GM21447 (cell line): Measurements from ENCODE around the gene PPM1H.
"Not testable (repeated sequence)": the region's sequence is repeated elsewhere in the genome, so short reads cannot be mapped to it uniquely, and the experiment has no call there.

Source experiments
- ATAC-seq: cut with Tn5 transposase; IDR thresholded peaks from one replicate; pipeline ENCODE4 v1.9.1; 2021; ENCODE audit not compliant: unreplicated experiment

PPM1H gene

GRCh38 chr12:62739266-62740015, 195.5 kb downstream of the PPM1H start:
- ATAC-seq, result no peak

- no peak for ATAC-seq
Observed at GRCh38 chr12:62738616-62739015, 196.3 kb downstream of the PPM1H start.

- ATAC-seq, result no peak
Observed at GRCh38 chr12:62738105-62738504, 196.8 kb downstream of the PPM1H start.

GRCh38 chr12:62737615-62738014, 197.3 kb downstream of the PPM1H start:
- ATAC-seq, result no peak

GRCh38 chr12:62737188-62737587, 197.8 kb downstream of the PPM1H start:
- ATAC-seq, result no peak

GRCh38 chr12:62736596-62736995, 198.4 kb downstream of the PPM1H start:
- no peak for ATAC-seq

GRCh38 chr12:62732861-62733427, 202.0 kb downstream of the PPM1H start:
- ATAC-seq, result no peak

- ATAC-seq, result no peak
Observed at GRCh38 chr12:62731055-62731820, 203.7 kb downstream of the PPM1H start.

- no peak for ATAC-seq
Observed at GRCh38 chr12:62730649-62731048, 204.3 kb downstream of the PPM1H start.

- ATAC-seq, result not testable (repeated sequence)
Observed at GRCh38 chr12:62729579-62730544, 205.1 kb downstream of the PPM1H start.

GRCh38 chr12:62728741-62729140, 206.2 kb downstream of the PPM1H start:
- no peak for ATAC-seq

GRCh38 chr12:62726471-62726980, 208.4 kb downstream of the PPM1H start:
- no peak for ATAC-seq

- ATAC-seq, result no peak
Observed at GRCh38 chr12:62725781-62726180, 209.2 kb downstream of the PPM1H start.

GRCh38 chr12:62724947-62725451, 210.0 kb downstream of the PPM1H start:
- no peak for ATAC-seq

GRCh38 chr12:62724285-62724684, 210.7 kb downstream of the PPM1H start:
- no peak for ATAC-seq

GRCh38 chr12:62722971-62723680, 211.8 kb downstream of the PPM1H start:
- no peak for ATAC-seq

- ATAC-seq, result no peak
Observed at GRCh38 chr12:62720661-62721330, 214.2 kb downstream of the PPM1H start.

GRCh38 chr12:62720025-62720424, 214.9 kb downstream of the PPM1H start:
- ATAC-seq, result no peak

- ATAC-seq, result no peak
Observed at GRCh38 chr12:62718762-62719426, 216.1 kb downstream of the PPM1H start.
